Astrocyte (in vitro differentiated cells and primary cell): ENCODE measurements around the gene ZNF362. TPM values are rescaled to one million over a fixed set of nuclear protein-coding genes. Genes with fewer than 3 reads are reported as not detected.
A peak's percentile ranks its signal among the peaks of the same experiment; 100 is the strongest.

ENCODE experiments used
- DNase-seq: peaks from one replicate; pipeline ENCODE4 v3.0.0-alpha.2; 2010; ENCODE audit warnings: low read depth
- FAIRE-seq: peaks from 2 replicates; lab custom pipeline; 2011; peaks lifted over from hg19 to GRCh38; lab: Jason Lieb, UNC
- H2AFZ ChIP-seq: 2 replicates; pipeline ENCODE4 v1.6.0; 2012; ENCODE audit warnings: low read depth, low read length, inconsistent platforms
- H3K27ac ChIP-seq: 2 replicates; pipeline ENCODE4 v1.5.1; 2011; ENCODE audit warnings: low read depth, low read length, inconsistent platforms
- H3K27me3 ChIP-seq: 2 replicates; pipeline ENCODE4 v1.6.0; 2011; ENCODE audit warnings: low read length, inconsistent platforms; ENCODE audit not compliant: insufficient read depth
- H3K36me3 ChIP-seq: 2 replicates; pipeline ENCODE4 v1.5.1; 2011; ENCODE audit warnings: low read length, inconsistent platforms; ENCODE audit not compliant: insufficient read depth
- H3K4me1 ChIP-seq: 2 replicates; pipeline ENCODE4 v1.5.1; 2011; ENCODE audit warnings: low read length, inconsistent platforms; ENCODE audit not compliant: insufficient read depth
- H3K4me2 ChIP-seq: 2 replicates; pipeline ENCODE4 v1.6.0; 2012; ENCODE audit warnings: low read length, inconsistent platforms
- H3K4me3 ChIP-seq: 2 replicates; pipeline ENCODE4 v1.5.1; 2011; ENCODE audit warnings: low read depth, mild to moderate bottlenecking, low read length, inconsistent platforms; ENCODE audit not compliant: insufficient read depth
- H3K79me2 ChIP-seq: 2 replicates; pipeline ENCODE4 v1.6.0; 2012; ENCODE audit warnings: mild to moderate bottlenecking, low read length, inconsistent platforms; ENCODE audit not compliant: insufficient read depth
- H3K9ac ChIP-seq: 2 replicates; pipeline ENCODE4 v1.6.0; 2012; ENCODE audit warnings: mild to moderate bottlenecking, low read length, inconsistent platforms
- H3K9me3 ChIP-seq: 2 replicates; pipeline ENCODE4 v1.5.1; 2012; ENCODE audit warnings: low read depth, mild to moderate bottlenecking, low read length, inconsistent platforms; ENCODE audit not compliant: insufficient read depth
- H4K20me1 ChIP-seq: 2 replicates; pipeline ENCODE4 v1.6.0; 2012; ENCODE audit warnings: low read length, inconsistent platforms; ENCODE audit not compliant: insufficient read depth
- H3K27ac Mint-ChIP-seq: one replicate; pipeline ENCODE4 v1.8.0; 2021; ENCODE audit warnings: mild to moderate bottlenecking, mixed read lengths; ENCODE audit not compliant: unreplicated experiment
- H3K27me3 Mint-ChIP-seq: one replicate; pipeline ENCODE4 v1.8.0; 2021; ENCODE audit warnings: low read depth, mixed read lengths; ENCODE audit not compliant: unreplicated experiment
- H3K36me3 Mint-ChIP-seq: one replicate; pipeline ENCODE4 v1.8.0; 2021; ENCODE audit warnings: low read depth, mixed read lengths; ENCODE audit not compliant: unreplicated experiment
- H3K4me1 Mint-ChIP-seq: one replicate; pipeline ENCODE4 v1.8.0; 2021; ENCODE audit warnings: low read depth, mixed read lengths; ENCODE audit not compliant: unreplicated experiment
- H3K4me3 Mint-ChIP-seq: one replicate; pipeline ENCODE4 v1.8.0; 2021; ENCODE audit warnings: mild to moderate bottlenecking, moderate library complexity, mixed read lengths; ENCODE audit not compliant: unreplicated experiment
- H3K9me3 Mint-ChIP-seq: one replicate; pipeline ENCODE4 v1.8.0; 2021; ENCODE audit warnings: mild to moderate bottlenecking, mixed read lengths; ENCODE audit not compliant: unreplicated experiment
- EZH2 ChIP-seq: IDR thresholded peaks from 2 replicates; pipeline ENCODE4 v1.6.1; 2012; ENCODE audit warnings: mild to moderate bottlenecking, low read length, inconsistent platforms; ENCODE audit not compliant: insufficient read depth
- total RNA-seq: library from RNA; stranded (reverse); gene quantifications from 2 replicates; pipeline ENCODE4 v1.2.1, GENCODE V29; 2021
- TF ChIP-seq, protein P1 (sequence below): IDR thresholded peaks from 2 replicates; pipeline ENCODE4 v1.5.1; 2011; ENCODE audit warnings: low read depth, mild to moderate bottlenecking, inconsistent platforms, low read length, moderate library complexity; ENCODE audit not compliant: insufficient read depth

The ZNF362 gene
- total RNA-seq, 1 donor from 2014 or later, result 38.7 TPM

DNA sequence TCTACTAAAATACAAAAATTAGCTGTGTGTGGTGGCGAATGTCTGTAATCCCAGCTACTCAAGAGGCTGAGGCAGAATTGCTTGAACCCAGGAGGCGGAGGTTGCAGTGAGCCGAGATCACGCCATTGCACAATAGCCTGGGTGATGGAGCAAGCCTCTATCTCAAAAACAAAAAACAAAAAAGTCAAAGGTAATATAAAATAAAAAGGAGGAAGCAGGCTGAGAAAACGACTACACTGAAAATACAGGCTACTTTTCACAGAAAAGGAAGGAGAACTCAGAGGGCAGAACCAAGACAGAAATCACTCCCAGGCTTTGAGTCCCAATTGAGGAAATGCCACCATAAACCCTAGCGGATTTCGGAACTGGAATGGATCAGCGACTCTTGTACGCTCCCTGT, 70.5 kb downstream of the ZNF362 start:
- Histone ChIP-seq H3K79me2 (peaks cover 45% of the 10 kb centered on the region), H4K20me1 (peaks cover 100% of the 10 kb centered on the region), H3K9me3 (no peaks in the 10 kb centered on the region), H3K36me3 (peaks cover 83% of the 10 kb centered on the region), H3K4me1 (peaks cover 16% of the 10 kb centered on the region), H3K9ac (no peak overlapping the region), H2AFZ (no peak overlapping the region), H3K4me3 (no peak overlapping the region), H3K27me3 (no peaks in the 10 kb centered on the region), H3K27ac (no peak overlapping the region), H3K4me2 (no peak overlapping the region)
- no peak for FAIRE-seq
- Mint-ChIP-seq H3K4me1 (peaks cover 44% of the 10 kb centered on the region), H3K27ac (peak overlapping the region; percentile 15), H3K9me3 (no peaks in the 10 kb centered on the region), H3K36me3 (peaks cover 43% of the 10 kb centered on the region), H3K4me3 (no peak overlapping the region), H3K27me3 (no peaks in the 10 kb centered on the region)
- DNase-seq, result no peak
- TF ChIP-seq, protein P1, sequence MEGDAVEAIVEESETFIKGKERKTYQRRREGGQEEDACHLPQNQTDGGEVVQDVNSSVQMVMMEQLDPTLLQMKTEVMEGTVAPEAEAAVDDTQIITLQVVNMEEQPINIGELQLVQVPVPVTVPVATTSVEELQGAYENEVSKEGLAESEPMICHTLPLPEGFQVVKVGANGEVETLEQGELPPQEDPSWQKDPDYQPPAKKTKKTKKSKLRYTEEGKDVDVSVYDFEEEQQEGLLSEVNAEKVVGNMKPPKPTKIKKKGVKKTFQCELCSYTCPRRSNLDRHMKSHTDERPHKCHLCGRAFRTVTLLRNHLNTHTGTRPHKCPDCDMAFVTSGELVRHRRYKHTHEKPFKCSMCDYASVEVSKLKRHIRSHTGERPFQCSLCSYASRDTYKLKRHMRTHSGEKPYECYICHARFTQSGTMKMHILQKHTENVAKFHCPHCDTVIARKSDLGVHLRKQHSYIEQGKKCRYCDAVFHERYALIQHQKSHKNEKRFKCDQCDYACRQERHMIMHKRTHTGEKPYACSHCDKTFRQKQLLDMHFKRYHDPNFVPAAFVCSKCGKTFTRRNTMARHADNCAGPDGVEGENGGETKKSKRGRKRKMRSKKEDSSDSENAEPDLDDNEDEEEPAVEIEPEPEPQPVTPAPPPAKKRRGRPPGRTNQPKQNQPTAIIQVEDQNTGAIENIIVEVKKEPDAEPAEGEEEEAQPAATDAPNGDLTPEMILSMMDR, result no peak
- no peak for TF ChIP-seq EZH2

DNA sequence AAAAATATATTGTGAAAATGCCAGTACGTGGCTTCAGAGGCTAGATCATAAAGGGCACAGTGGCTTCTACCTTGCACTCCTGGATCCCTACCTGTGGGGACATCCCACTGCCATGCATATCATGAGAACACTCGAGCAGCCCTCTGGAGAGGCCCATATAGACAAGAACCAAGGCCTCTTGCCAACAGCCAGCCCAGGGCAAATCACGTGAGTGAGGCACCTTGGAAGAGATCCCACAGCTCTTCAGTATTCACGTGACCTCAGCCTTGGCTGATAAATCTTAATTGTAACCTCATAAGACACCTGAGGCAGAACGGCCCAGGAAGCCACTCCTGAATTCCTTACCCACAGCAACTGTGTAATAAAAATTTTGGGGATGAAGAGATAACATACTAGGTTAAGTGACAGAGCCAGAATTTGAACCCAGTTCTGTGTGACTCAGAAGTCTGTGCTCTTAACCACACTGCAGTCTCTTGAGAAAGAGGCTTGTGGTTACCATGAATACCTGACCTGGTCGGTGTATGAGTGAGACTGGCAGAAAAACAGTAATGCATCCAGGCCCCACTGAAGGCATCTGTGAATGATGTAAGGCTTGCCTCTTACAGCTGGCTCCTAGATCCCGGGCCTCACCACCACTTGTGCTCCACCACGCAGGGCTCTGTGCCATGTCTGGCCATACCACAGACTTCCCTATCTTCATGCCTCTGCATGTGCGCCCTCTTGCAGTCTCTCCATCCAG, 71.5 kb downstream of the ZNF362 start:
- Mint-ChIP-seq H3K9me3 (no peaks in the 10 kb centered on the region), H3K4me1 (peaks cover 52% of the 10 kb centered on the region), H3K27me3 (no peaks in the 10 kb centered on the region), H3K36me3 (peaks cover 48% of the 10 kb centered on the region), H3K4me3 (peak overlapping the region; percentile 50), H3K27ac (peak overlapping the region; percentile 15)
- no peak overlapping the region for H2AFZ ChIP-seq
- H4K20me1 ChIP-seq, result peaks cover 100% of the 10 kb centered on the region
- TF ChIP-seq, protein P1, result no peak
- H3K79me2 ChIP-seq, result peaks cover 55% of the 10 kb centered on the region
- no peak overlapping the region for H3K4me2 ChIP-seq
- H3K36me3 ChIP-seq, result peaks cover 91% of the 10 kb centered on the region
- H3K9ac ChIP-seq, result no peak overlapping the region
- DNase-seq (peak; percentile 100), FAIRE-seq (peak; percentile 78)
- H3K4me3 ChIP-seq, result no peak overlapping the region
- no peaks in the 10 kb centered on the region for H3K9me3 ChIP-seq
- peak overlapping the region; percentile 65 for H3K27ac ChIP-seq
- peaks cover 26% of the 10 kb centered on the region for H3K4me1 ChIP-seq
- H3K27me3 ChIP-seq, result no peaks in the 10 kb centered on the region

DNA sequence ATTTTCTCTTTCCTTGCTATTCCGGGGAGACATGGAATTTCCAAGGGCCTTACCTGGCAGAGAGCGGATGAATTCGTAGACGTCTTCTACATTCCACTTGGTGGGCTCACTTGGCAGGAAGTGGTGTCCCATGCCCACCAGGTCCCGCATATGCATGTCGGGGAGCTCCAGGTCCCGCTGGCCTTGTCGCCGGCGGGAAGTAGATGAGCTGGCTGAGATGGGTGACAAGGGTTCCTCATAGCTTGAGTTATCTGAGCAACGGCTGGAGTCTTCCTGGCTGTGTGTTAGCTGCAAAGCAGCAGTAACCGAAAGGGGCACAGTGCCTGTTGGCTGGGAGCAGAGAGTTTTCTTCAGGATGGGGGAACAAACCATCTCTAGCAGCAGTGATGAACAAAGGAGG, 72.5 kb downstream of the ZNF362 start:
- Histone ChIP-seq H3K27ac (peak overlapping the region; percentile 27), H3K79me2 (peaks cover 65% of the 10 kb centered on the region), H3K4me2 (no peak overlapping the region), H3K4me3 (no peak overlapping the region), H3K4me1 (peaks cover 27% of the 10 kb centered on the region), H2AFZ (no peak overlapping the region), H3K9ac (no peak overlapping the region), H4K20me1 (peaks cover 100% of the 10 kb centered on the region), H3K9me3 (no peaks in the 10 kb centered on the region), H3K36me3 (peaks cover 93% of the 10 kb centered on the region), H3K27me3 (no peaks in the 10 kb centered on the region)
- peaks cover 52% of the 10 kb centered on the region for H3K36me3 Mint-ChIP-seq
- DNase-seq (no peak), FAIRE-seq (no peak)
- H3K4me3 Mint-ChIP-seq, result peak overlapping the region; percentile 43
- no peaks in the 10 kb centered on the region for H3K9me3 Mint-ChIP-seq
- no peak for TF ChIP-seq EZH2
- TF ChIP-seq, protein P1, result no peak
- H3K4me1 Mint-ChIP-seq, result peaks cover 60% of the 10 kb centered on the region
- no peaks in the 10 kb centered on the region for H3K27me3 Mint-ChIP-seq
- peak overlapping the region; percentile 91 for H3K27ac Mint-ChIP-seq
